Measurements from ENCODE around the gene CFAP45. TPM values are rescaled to one million over a fixed set of nuclear protein-coding genes. Genes with fewer than 3 reads are reported as not detected.

Gene CFAP45
- polyA plus RNA-seq, 1 of the 3 experiments (the other 2 are of a cell fraction), result 0.74 TPM

GRCh38 chr1:159920651-159921050 is 20.7 kb upstream of the CFAP45 start:
- Histone ChIP-seq H4K20me1 (ENCODE audit: insufficient read depth) (peaks cover 58% of the 10 kb centered on the region), H3K27me3 (ENCODE audit: insufficient read depth) (no peaks in the 10 kb centered on the region), H3K4me1 (ENCODE audit: control insufficient read depth in 1 of 2, insufficient read depth in 2 of 2, low read depth in 1 of 2, low read length in 1 of 2) (peaks cover 39 to 54% of the 10 kb centered on the region in 2 experiments), H2AFZ (ENCODE audit: low read depth) (no peak overlapping the region; the same call in 1 of the 2 replicates), H3K79me2 (ENCODE audit: insufficient read depth) (peaks cover 77% of the 10 kb centered on the region), H3F3A (replicated peaks; ENCODE audit: insufficient read depth) (peaks cover 47% of the 10 kb centered on the region), H3K4me3 (ENCODE audit: low read depth in 2 of 2, low read length in 1 of 2) (no peak overlapping the region), H3K9me3 (no peaks in the 10 kb centered on the region), H3K9ac (no peak overlapping the region), H3K36me3 (replicated peaks in 1 of 2; ENCODE audit: control insufficient read depth in 1 of 2, insufficient read depth in 2 of 2, low read length in 1 of 2) (peaks cover 25 to 35% of the 10 kb centered on the region in 2 experiments), H3K27ac (ENCODE audit: low read depth in 2 of 2, low read length in 1 of 2) (peak overlapping the region in 1 of 2 experiments; percentile 97; a peak in 2 of 4 replicates), H3K9me2 (no peaks in the 10 kb centered on the region), H3K4me2 (no peak overlapping the region)
- no peak for TF ChIP-seq ELF1 (IDR thresholded peaks at IDR 0.05)
- TF ChIP-seq NRF1 (IDR thresholded peaks at IDR 0.05; ENCODE audit: low read depth, low read length), result no peak
- TF ChIP-seq TAF1 (IDR thresholded peaks at IDR 0.05; ENCODE audit: borderline replicate concordance, low read depth, low read length), result no peak
- no peak for TF ChIP-seq POLR2AphosphoS5 (IDR thresholded peaks at IDR 0.05; ENCODE audit: low read depth, low read length)
- no peak for TF ChIP-seq GABPA (IDR thresholded peaks at IDR 0.05; ENCODE audit: low read depth)
- ChIA-PET CTCF (interaction anchor here (1.2 to 22.3 kb wide), 6 partner anchors 12 to 121 kb away, joined by 3 to 460 read pairs (median 12); no protein-coding TSS in a partner anchor), POLR2A (no interaction called here)
- DNase-seq, result no peak
- 88% methylated on average over 1 of the region's 1 CpG for WGBS (ENCODE audit: low lambda C conversion rate)

- no peak overlapping the region for H3K9ac ChIP-seq
- H2AFZ ChIP-seq (ENCODE audit: low read depth), result no peak overlapping the region
- H3K27ac ChIP-seq (ENCODE audit: low read depth in 2 of 2, low read length in 1 of 2), result peak overlapping the region in 1 of 2 experiments; percentile 97; a peak in 2 of 4 replicates
- POLR2A ChIA-PET, result no interaction called here
- CTCF ChIA-PET, result interaction anchor here (1.3 to 22.3 kb wide), 4 partner anchors 13 to 121 kb away, joined by 4 to 460 read pairs (median 18); no protein-coding TSS in a partner anchor
- H3K79me2 ChIP-seq (ENCODE audit: insufficient read depth), result peaks cover 73% of the 10 kb centered on the region
- no peaks in the 10 kb centered on the region for H3K9me2 ChIP-seq
- peaks cover 25 to 35% of the 10 kb centered on the region in 2 experiments for H3K36me3 ChIP-seq (replicated peaks in 1 of 2; ENCODE audit: control insufficient read depth in 1 of 2, insufficient read depth in 2 of 2, low read length in 1 of 2)
- 99% methylated on average over 10 of the region's 10 CpGs for WGBS (ENCODE audit: low lambda C conversion rate)
- TF ChIP-seq TAF1 (IDR thresholded peaks at IDR 0.05; ENCODE audit: borderline replicate concordance, low read depth, low read length) (no peak), NRF1 (IDR thresholded peaks at IDR 0.05; ENCODE audit: low read depth, low read length) (no peak), GATA2 (CRISPR knock-in tag; IDR thresholded peaks at IDR 0.05) (no peak), MEF2A (IDR thresholded peaks at IDR 0.05; ENCODE audit: borderline replicate concordance, low read depth) (no peak), PBX3 (IDR thresholded peaks at IDR 0.05) (no peak), GABPA (IDR thresholded peaks at IDR 0.05; ENCODE audit: low read depth) (no peak), JUND (IDR thresholded peaks at IDR 0.05) (no peak), FOSL2 (IDR thresholded peaks at IDR 0.05; ENCODE audit: borderline replicate concordance, low read depth) (no peak), IRF3 (IDR thresholded peaks at IDR 0.05; ENCODE audit: low read depth, low read length) (no peak), CTCF (IDR thresholded peaks at IDR 0.05) (no peak), POLR2AphosphoS5 (IDR thresholded peaks at IDR 0.05; ENCODE audit: low read depth, low read length) (no peak), RXRA (IDR thresholded peaks at IDR 0.05; ENCODE audit: borderline replicate concordance, low read depth) (no peak), ELF1 (IDR thresholded peaks at IDR 0.05) (no peak), FOXJ3 (CRISPR knock-in tag; IDR thresholded peaks at IDR 0.05) (no peak)
- H3K4me1 ChIP-seq (ENCODE audit: control insufficient read depth in 1 of 2, insufficient read depth in 2 of 2, low read depth in 1 of 2, low read length in 1 of 2), result peaks cover 41 to 54% of the 10 kb centered on the region in 2 experiments
- peaks cover 58% of the 10 kb centered on the region for H4K20me1 ChIP-seq (ENCODE audit: insufficient read depth)
- DNase-seq, result no peak
- H3K4me2 ChIP-seq, result no peak overlapping the region
- no peak overlapping the region for H3K4me3 ChIP-seq (ENCODE audit: low read depth in 2 of 2, low read length in 1 of 2)
- peaks cover 51% of the 10 kb centered on the region for H3F3A ChIP-seq (replicated peaks; ENCODE audit: insufficient read depth)
- no peaks in the 10 kb centered on the region for H3K27me3 ChIP-seq (ENCODE audit: insufficient read depth)
- no peaks in the 10 kb centered on the region for H3K9me3 ChIP-seq
Measured at GRCh38 chr1:159920202-159920601, 20.2 kb upstream of the CFAP45 start.

Measured in SK-N-SH (cell line).